HepG2 (cell line): ENCODE results near the gene SP6. TPM values are rescaled to one million over a fixed set of nuclear protein-coding genes. Genes with fewer than 3 reads are reported as not detected.

Experiments used
- polyA plus RNA-seq, 8 experiments: library from polyadenylated mRNA; depleted of rRNA in 3 of 8; stranded (reverse) in 7 of 8; unstranded in 1 of 8; fragments of >200 nt; fragmentation: Illumina TruSeq in 4 of 8; extraction: Trizol in 4 of 8; gene quantifications; 2 replicates each; pipeline versions ENCODE4 v1.2.1 to v1.2.3, GENCODE V29; 2011 to 2016; ENCODE audit warnings: low read depth in 4 of 8, missing spikeins in 1 of 8, mixed read lengths in 1 of 8; ENCODE audit not compliant: insufficient read depth in 1 of 8
- total RNA-seq, 5 experiments: library from RNA; depleted of rRNA; stranded (reverse); fragments of >200 nt; fragmentation: Illumina TruSeq; extraction: Trizol; gene quantifications; 2 replicates each; pipeline ENCODE4 v1.2.3, GENCODE V29; 2016; ENCODE audit warnings: low read depth in 1 of 5

The SP6 gene
- total and polyA plus RNA-seq, 2 of the 13 experiments (the other 11 are each of a cell fraction or from before 2014, with no cell fraction given), result 0.07 TPM

Other genes starting within 250 kb of the SP6 start
- gene KPNB1, start 201.2 kb downstream of the SP6 start, total RNA-seq (2016; rRNA removed; fragmentation: Illumina TruSeq; extraction: Trizol), result 424 and 443 TPM in 2 replicates
- gene KPNB1, start 201.2 kb downstream of the SP6 start, polyA plus RNA-seq (2011; rRNA removed), result 164 and 169 TPM in 2 replicates
- 2.6 and 3.0 TPM in 2 replicates for gene TBKBP1, start 157.0 kb downstream of the SP6 start, total RNA-seq (2016; rRNA removed; fragmentation: Illumina TruSeq; extraction: Trizol)
- gene TBKBP1, start 157.0 kb downstream of the SP6 start, polyA plus RNA-seq (2011; rRNA removed), result 7.0 and 10.9 TPM in 2 replicates
- gene TBX21, start 117.9 kb downstream of the SP6 start, total RNA-seq (2016; rRNA removed; fragmentation: Illumina TruSeq; extraction: Trizol), result not detected in 2 replicates
- not detected in 2 replicates for gene TBX21, start 117.9 kb downstream of the SP6 start, polyA plus RNA-seq (2011; rRNA removed)
- gene OSBPL7, start 29.4 kb downstream of the SP6 start, total RNA-seq (2016; rRNA removed; fragmentation: Illumina TruSeq; extraction: Trizol), result 1.0 and 4.7 TPM in 2 replicates
- 6.6 and 8.3 TPM in 2 replicates for gene OSBPL7, start 29.4 kb downstream of the SP6 start, polyA plus RNA-seq (2011; rRNA removed)
- 56.7 and 59.7 TPM in 2 replicates for gene MRPL10, start 19.6 kb downstream of the SP6 start, total RNA-seq (2016; rRNA removed; fragmentation: Illumina TruSeq; extraction: Trizol)
- gene MRPL10, start 19.6 kb downstream of the SP6 start, polyA plus RNA-seq (2011; rRNA removed), result 149 and 157 TPM in 2 replicates
- gene LRRC46, start 19.5 kb downstream of the SP6 start, total RNA-seq (2016; rRNA removed; fragmentation: Illumina TruSeq; extraction: Trizol), result 0.09 and 0.13 TPM in 2 replicates
- gene LRRC46, start 19.5 kb downstream of the SP6 start, polyA plus RNA-seq (2011; rRNA removed), result 0.09 and 0.16 TPM in 2 replicates
- gene SCRN2, start 9.9 kb downstream of the SP6 start, total RNA-seq (2016; rRNA removed; fragmentation: Illumina TruSeq; extraction: Trizol), result 15.0 and 29.5 TPM in 2 replicates
- gene SCRN2, start 9.9 kb downstream of the SP6 start, polyA plus RNA-seq (2011; rRNA removed), result 21.7 and 28.6 TPM in 2 replicates
- 1.4 and 1.5 TPM in 2 replicates for gene SP2, start 45.1 kb upstream of the SP6 start, total RNA-seq (2016; rRNA removed; fragmentation: Illumina TruSeq; extraction: Trizol)
- 4.2 and 4.8 TPM in 2 replicates for gene SP2, start 45.1 kb upstream of the SP6 start, polyA plus RNA-seq (2011; rRNA removed)
- 63.3 and 110 TPM in 2 replicates for gene PNPO, start 90.4 kb upstream of the SP6 start, total RNA-seq (2016; rRNA removed; fragmentation: Illumina TruSeq; extraction: Trizol)
- 47.9 and 48.1 TPM in 2 replicates for gene PNPO, start 90.4 kb upstream of the SP6 start, polyA plus RNA-seq (2011; rRNA removed)
- 2.0 and 2.4 TPM in 2 replicates for gene PRR15L, start 106.7 kb upstream of the SP6 start, total RNA-seq (2016; rRNA removed; fragmentation: Illumina TruSeq; extraction: Trizol)
- gene PRR15L, start 106.7 kb upstream of the SP6 start, polyA plus RNA-seq (2011; rRNA removed), result 0.44 and 0.47 TPM in 2 replicates
- 86.8 and 128 TPM in 2 replicates for gene CDK5RAP3, start 120.0 kb upstream of the SP6 start, total RNA-seq (2016; rRNA removed; fragmentation: Illumina TruSeq; extraction: Trizol)
- 154 and 183 TPM in 2 replicates for gene CDK5RAP3, start 120.0 kb upstream of the SP6 start, polyA plus RNA-seq (2011; rRNA removed)
- gene COPZ2, start 186.6 kb upstream of the SP6 start, total RNA-seq (2016; rRNA removed; fragmentation: Illumina TruSeq; extraction: Trizol), result 0.74 and 1.5 TPM in 2 replicates
- 0.48 and 0.61 TPM in 2 replicates for gene COPZ2, start 186.6 kb upstream of the SP6 start, polyA plus RNA-seq (2011; rRNA removed)
- 53.7 and 67.0 TPM in 2 replicates for gene NFE2L1, start 197.2 kb upstream of the SP6 start, total RNA-seq (2016; rRNA removed; fragmentation: Illumina TruSeq; extraction: Trizol)
- 234 and 278 TPM in 2 replicates for gene NFE2L1, start 197.2 kb upstream of the SP6 start, polyA plus RNA-seq (2011; rRNA removed)